Retinal pigment epithelial cell (primary cell): ENCODE measurements around the gene NID1.

Experiments
- DNase-seq: peaks from one replicate; pipeline ENCODE4 v3.0.0-alpha.2; 2010; ENCODE audit warnings: low read depth
- H3K4me3 ChIP-seq: 2 replicates; pipeline ENCODE4 v1.5.1; 2011; ENCODE audit warnings: mild to moderate bottlenecking, low read length, control low read depth, moderate library complexity
- TF ChIP-seq, protein P1 (sequence below): conservative IDR thresholded peaks from 2 replicates; pipeline ENCODE4 v1.5.1; 2011; ENCODE audit warnings: low read depth, low read length, control low read depth, inconsistent platforms

The NID1 gene

DNA sequence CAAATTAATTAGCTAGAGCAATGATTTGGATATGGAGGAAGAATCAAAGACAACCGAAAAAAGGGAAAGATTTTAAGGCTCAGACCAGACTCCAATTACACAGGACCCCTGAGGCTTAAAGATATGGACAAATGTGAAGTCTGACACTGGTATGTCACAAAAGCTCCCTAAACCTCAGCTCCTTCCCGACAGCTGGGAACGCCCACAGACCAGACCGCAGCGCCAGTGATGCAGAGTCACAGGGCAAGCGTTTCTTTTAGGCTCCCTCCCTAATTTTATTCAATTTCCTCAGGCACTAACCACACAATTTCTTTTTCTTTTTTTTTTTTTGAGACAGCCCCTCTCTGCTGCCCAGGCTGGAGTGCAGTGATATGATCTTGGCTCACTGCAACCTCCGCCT lies 40.2 kb downstream of the NID1 start:
- H3K4me3 ChIP-seq: no peak overlapping the region
- no peak for DNase-seq
- TF ChIP-seq, protein P1, sequence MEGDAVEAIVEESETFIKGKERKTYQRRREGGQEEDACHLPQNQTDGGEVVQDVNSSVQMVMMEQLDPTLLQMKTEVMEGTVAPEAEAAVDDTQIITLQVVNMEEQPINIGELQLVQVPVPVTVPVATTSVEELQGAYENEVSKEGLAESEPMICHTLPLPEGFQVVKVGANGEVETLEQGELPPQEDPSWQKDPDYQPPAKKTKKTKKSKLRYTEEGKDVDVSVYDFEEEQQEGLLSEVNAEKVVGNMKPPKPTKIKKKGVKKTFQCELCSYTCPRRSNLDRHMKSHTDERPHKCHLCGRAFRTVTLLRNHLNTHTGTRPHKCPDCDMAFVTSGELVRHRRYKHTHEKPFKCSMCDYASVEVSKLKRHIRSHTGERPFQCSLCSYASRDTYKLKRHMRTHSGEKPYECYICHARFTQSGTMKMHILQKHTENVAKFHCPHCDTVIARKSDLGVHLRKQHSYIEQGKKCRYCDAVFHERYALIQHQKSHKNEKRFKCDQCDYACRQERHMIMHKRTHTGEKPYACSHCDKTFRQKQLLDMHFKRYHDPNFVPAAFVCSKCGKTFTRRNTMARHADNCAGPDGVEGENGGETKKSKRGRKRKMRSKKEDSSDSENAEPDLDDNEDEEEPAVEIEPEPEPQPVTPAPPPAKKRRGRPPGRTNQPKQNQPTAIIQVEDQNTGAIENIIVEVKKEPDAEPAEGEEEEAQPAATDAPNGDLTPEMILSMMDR: no peak

DNA sequence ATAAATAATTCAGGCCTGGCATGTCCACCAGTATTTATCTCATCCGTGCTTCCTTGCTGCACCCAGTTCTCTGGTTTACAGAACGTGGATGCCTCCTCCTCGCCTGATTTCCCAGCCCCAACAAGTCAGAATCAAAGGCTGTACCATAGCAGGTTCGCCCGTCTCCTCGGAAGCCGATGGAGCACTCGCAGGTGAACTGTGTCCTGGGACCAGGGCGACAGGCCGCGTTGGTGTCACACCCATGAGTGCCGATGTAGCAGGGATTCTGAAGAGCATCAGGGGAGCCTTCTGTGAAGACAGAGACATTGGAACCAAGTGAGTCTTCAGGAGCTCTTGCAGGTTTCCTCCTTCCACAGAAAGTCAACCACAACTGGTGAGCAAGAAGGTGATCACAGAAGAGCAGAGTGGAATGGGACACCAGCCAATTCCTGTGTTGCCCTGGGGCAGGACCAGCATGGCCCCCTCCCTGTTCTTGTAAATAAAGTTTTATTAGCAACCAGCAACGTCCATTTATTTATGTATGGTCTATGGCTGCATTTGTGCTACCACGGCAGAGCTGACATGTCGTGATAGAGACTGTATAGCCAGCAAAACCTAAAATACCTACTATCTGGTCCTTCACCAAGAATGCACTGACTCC lies 40.8 kb downstream of the NID1 start:
- TF ChIP-seq, protein P1: no peak
- H3K4me3 ChIP-seq: no peak overlapping the region

DNA sequence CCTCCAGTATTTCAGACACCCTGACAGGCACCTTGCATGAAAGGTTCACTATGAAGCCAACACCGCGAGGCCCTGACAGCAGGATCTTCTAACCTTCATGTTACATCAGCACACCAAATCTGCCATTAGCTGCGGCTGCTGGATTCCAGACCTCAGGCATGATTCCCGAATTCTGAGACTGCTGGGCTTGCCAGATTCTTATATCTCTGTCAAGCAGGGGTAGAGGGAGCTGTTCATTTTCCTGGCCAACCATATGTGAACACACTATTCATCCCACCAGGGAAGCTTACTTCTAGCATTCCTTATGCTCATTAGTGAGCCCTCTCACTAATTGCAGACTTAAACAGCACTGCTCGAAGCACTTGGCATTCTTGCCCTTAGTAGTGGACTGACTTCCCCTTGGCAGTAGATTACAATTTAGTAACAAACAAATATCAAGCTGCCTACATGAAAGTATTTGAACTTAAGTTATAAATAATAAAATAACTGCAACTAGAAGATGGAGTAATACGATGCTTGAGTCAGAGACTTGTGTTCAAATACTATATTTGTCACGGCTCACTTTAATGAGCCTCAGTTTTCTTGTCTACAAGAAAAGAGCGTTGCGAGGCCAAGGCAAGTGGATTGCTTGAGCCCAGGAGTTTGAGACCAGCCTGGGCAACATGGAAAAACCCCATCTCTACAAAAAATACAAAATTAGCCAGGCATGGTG lies 43.3 kb downstream of the NID1 start:
- H3K4me3 ChIP-seq: no peak overlapping the region
- TF ChIP-seq, protein P1: no peak
- DNase-seq: peak; percentile 71

More for the DNA sequence above, 40.8 kb downstream of the NID1 start:
- no peak for DNase-seq

DNA sequence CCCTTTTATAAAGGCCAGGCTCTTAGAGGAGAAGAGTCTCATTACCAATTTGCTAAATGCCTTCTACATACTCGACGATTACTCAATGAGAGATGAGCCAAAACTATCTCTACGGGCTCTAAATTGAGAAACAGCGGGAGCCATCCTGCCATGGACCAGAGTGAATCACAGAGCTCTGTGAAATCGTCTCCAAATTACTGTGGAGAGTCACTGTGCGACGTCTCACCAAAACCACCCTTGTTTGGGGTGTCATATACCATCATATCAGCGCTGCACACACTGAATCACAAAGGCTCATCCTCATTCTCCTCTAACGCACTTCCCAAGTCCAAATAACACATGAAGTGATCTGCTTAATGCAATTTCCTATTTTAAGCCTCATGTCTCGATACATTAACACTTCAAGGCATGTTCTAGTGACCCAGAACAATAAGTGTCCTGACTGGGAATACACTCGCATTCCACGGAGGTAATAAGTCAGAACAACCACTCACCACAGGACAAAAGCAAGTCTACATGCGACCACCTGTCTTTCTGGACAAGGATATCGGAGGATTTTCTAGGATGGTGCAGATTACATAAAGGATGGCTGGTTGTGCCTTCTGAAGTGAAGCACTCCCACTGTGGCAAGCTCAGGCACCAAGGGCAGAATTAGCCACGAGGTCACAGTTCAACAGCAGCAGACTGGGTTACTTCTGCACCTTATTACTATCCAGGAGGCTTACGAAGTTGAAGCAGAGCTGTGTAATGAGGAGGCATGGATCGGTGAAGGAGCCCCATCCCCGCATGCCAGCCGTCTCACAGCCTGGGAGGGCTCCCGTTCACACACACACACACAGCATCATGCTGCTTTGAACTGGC lies 44.3 kb downstream of the NID1 start:
- TF ChIP-seq, protein P1: no peak
- DNase-seq: no peak
- H3K4me3 ChIP-seq: no peak overlapping the region

DNA sequence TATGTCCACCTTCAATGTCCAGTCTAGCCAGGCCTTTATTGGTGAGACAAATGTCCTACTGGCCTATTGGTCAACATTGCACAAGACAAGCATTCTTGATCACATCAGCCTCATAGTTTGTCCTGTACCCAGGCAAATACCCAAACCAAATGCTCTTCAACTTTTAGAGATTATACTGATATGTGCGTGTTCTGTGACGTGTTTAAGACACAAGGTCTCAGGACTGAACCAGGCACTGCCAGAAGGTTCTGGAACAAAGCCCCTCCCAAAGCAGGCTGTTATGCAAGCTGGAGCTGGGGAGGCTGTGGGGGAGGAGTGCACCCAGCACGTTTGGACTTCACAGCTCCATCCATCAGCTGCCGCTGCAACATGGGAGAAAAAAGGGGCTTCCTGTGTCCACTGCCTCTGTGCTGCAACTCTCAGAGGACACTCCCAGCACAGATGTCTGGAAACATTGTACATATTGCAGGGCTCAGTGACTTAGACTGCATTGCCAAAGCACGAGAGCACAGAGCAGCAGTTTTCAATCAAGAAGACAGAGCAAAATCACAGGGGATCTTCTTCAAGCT lies 45.9 kb downstream of the NID1 start:
- H3K4me3 ChIP-seq: no peak overlapping the region
- no peak for DNase-seq
- TF ChIP-seq, protein P1: no peak

DNA sequence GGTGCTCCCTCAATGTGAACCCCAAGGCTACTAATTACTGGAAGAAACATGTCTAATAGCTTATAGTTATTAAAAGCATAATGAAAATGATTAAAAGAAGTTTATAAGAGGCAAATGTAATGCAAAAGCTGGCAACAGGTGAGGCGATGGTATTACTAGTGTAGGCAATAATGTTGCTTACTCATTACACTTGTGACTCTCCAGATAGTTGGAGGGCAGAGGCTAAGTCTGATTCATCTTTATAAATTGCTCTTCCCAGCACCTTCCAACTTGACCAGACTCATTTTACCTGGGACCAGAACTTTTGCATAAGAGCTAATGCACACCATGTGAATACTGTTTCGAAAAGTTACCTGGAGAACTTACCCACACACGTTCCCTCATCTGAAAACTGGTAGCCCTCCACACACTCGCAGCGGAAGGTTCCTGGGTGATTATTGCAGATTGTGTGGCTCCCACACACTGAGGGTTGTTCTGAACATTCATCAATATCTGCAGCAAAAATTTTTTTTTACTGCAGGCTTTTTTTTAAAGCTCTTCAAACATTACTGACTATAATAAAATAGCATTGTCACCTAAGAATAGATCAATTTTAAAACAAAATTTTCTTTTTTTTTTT lies 48.0 kb downstream of the NID1 start:
- DNase-seq: no peak
- no peak overlapping the region for H3K4me3 ChIP-seq
- TF ChIP-seq, protein P1: no peak
